Common myeloid progenitor, CD34-positive (primary cell): ENCODE measurements around the gene PRRC2C.

Experiments
- CTCF ChIA-PET: fragments of 350-600 bp; sonication (Branson Sonifier 250); formaldehyde crosslinking; loops from one replicate; lab custom pipeline; 2021; ENCODE audit warnings: antibody characterized with exemption; lab: Charles Lee
- POLR2A ChIA-PET: fragments of 350-600 bp; sonication (Branson Sonifier 250); formaldehyde crosslinking; loops from one replicate; lab custom pipeline; 2021; ENCODE audit warnings: antibody characterized with exemption; lab: Charles Lee
- DNase-seq, 3 donors: peaks; one replicate each; pipeline versions ENCODE4 v3.0.0 to v3.0.0-alpha.2; 2013
- H3K27ac ChIP-seq, 2 experiments: 1 replicate in 1 of 2; 2 replicates in 1 of 2; pipeline ENCODE4 v1.7.0; 2013; ENCODE audit warnings: inconsistent platforms in 2 of 2, low read length in 2 of 2, mild to moderate bottlenecking in 2 of 2, low read depth in 1 of 2, moderate library complexity in 1 of 2; ENCODE audit not compliant: severe bottlenecking in 2 of 2, insufficient read depth in 1 of 2, poor library complexity in 1 of 2
- H3K27me3 ChIP-seq, 5 experiments: replicated peaks in 2 of 5; 1 replicate in 3 of 5; 2 replicates in 2 of 5; pipeline versions ENCODE4 v1.6.1 to v1.7.0; 2013; ENCODE audit warnings: low read length in 4 of 5, mild to moderate bottlenecking in 2 of 5, moderate library complexity in 2 of 5, inconsistent platforms in 1 of 5; ENCODE audit not compliant: insufficient read depth in 5 of 5, control insufficient read depth in 4 of 5
- H3K36me3 ChIP-seq, 4 experiments: 1 replicate in 2 of 4; 2 replicates in 2 of 4; pipeline versions ENCODE4 v1.6.1 to v1.7.0; 2013; ENCODE audit warnings: low read length in 3 of 4, control low read depth in 1 of 4, mild to moderate bottlenecking in 1 of 4; ENCODE audit not compliant: control insufficient read depth in 4 of 4, insufficient read depth in 4 of 4
- H3K4me1 ChIP-seq, 4 experiments: 1 replicate in 3 of 4; 2 replicates in 1 of 4; pipeline versions ENCODE4 v1.6.1 to v1.7.1; 2013; ENCODE audit warnings: low read length in 3 of 4, mild to moderate bottlenecking in 3 of 4, control low read depth in 1 of 4, inconsistent platforms in 1 of 4, moderate library complexity in 1 of 4; ENCODE audit not compliant: control insufficient read depth in 4 of 4, insufficient read depth in 4 of 4; ENCODE audit errors: control extremely low read depth in 1 of 4
- H3K4me3 ChIP-seq, 7 experiments: 1 replicate in 4 of 7; 2 replicates in 3 of 7; pipeline versions ENCODE4 v1.5.1 to v1.7.0; 2013; ENCODE audit warnings: mild to moderate bottlenecking in 7 of 7, low read length in 6 of 7, moderate library complexity in 6 of 7, inconsistent platforms in 2 of 7, low read depth in 2 of 7, control low read depth in 1 of 7; ENCODE audit not compliant: insufficient read depth in 4 of 7, control insufficient read depth in 1 of 7; ENCODE audit errors: extremely low read depth in 1 of 7
- H3K9me3 ChIP-seq, 5 experiments: 1 replicate in 4 of 5; 2 replicates in 1 of 5; pipeline versions ENCODE4 v1.6.1 to v1.7.1; 2013; ENCODE audit warnings: low read length in 4 of 5, mild to moderate bottlenecking in 2 of 5, inconsistent platforms in 1 of 5, low read depth in 1 of 5, moderate library complexity in 1 of 5; ENCODE audit not compliant: control insufficient read depth in 4 of 5, insufficient read depth in 2 of 5; ENCODE audit errors: control extremely low read depth in 1 of 5
- WGBS: methylation state at CpG from one replicate; pipeline ENCODE4 v1.1.5; 2013; ENCODE audit not compliant: insufficient coverage; 5-methylcytosine and 5-hydroxymethylcytosine counted together

The PRRC2C gene

GRCh38 chr1:171480035-171480434, 5.3 kb upstream of the PRRC2C start:
- H3K4me3 ChIP-seq: no peak overlapping the region
- 17% methylated on average over 1 of the region's 2 CpGs for WGBS
- H3K27me3 ChIP-seq: no peaks in the 10 kb centered on the region
- H3K27ac ChIP-seq: no peak overlapping the region
- DNase-seq: no peak
- H3K36me3 ChIP-seq: no peaks in the 10 kb centered on the region
- H3K4me1 ChIP-seq: peaks cover 0 to 17% (median 6%) of the 10 kb centered on the region in 4 experiments
- ChIA-PET CTCF (no interaction called here), POLR2A (interaction anchor here (0.7 kb wide), 1 partner anchor 84 kb away, joined by 4 read pairs; no protein-coding TSS in a partner anchor)
- no peaks in the 10 kb centered on the region for H3K9me3 ChIP-seq

GRCh38 chr1:171484760-171485374, 463 bp upstream of the PRRC2C start:
- H3K9me3 ChIP-seq: no peaks in the 10 kb centered on the region
- WGBS: 0% methylated on average over 2 of the region's 6 CpGs
- peak overlapping the region in 6 of 7 experiments; percentile 68 to 95 (median 92) for H3K4me3 ChIP-seq
- H3K27me3 ChIP-seq: no peaks in the 10 kb centered on the region
- H3K4me1 ChIP-seq: peaks cover 16 to 38% (median 22%) of the 10 kb centered on the region in 4 experiments
- no peak for DNase-seq
- H3K36me3 ChIP-seq: no peaks in the 10 kb centered on the region
- ChIA-PET CTCF (interaction anchor here (0.7 to 3.1 kb wide), 21 partner anchors 9 to 107 kb away, joined by 3 to 21 read pairs (median 4); no protein-coding TSS in a partner anchor), POLR2A (interaction anchor here (1.0 to 1.9 kb wide), 4 partner anchors 9 to 67 kb away, joined by 3 to 5 read pairs (median 4); no protein-coding TSS in a partner anchor)
- H3K27ac ChIP-seq: peak overlapping the region; percentile 100

GRCh38 chr1:171486048-171486519, 754 bp downstream of the PRRC2C start:
- DNase-seq: peak; percentile 86 to 97 (median 96)
- CTCF ChIA-PET: interaction anchor here (1.0 to 3.1 kb wide), 15 partner anchors 8 to 91 kb away, joined by 3 to 21 read pairs (median 6); no protein-coding TSS in a partner anchor

GRCh38 chr1:171487038-171487437, 1.7 kb downstream of the PRRC2C start:
- Histone ChIP-seq H3K9me3 (no peaks in the 10 kb centered on the region), H3K36me3 (peaks cover 0 to 16% (median 4%) of the 10 kb centered on the region in 4 experiments), H3K4me3 (peak overlapping the region in 6 of 7 experiments; percentile 68 to 95 (median 92)), H3K4me1 (peaks cover 16 to 34% (median 20%) of the 10 kb centered on the region in 4 experiments), H3K27me3 (no peaks in the 10 kb centered on the region), H3K27ac (peak overlapping the region in 1 of 2 experiments; percentile 100)
- DNase-seq: no peak
- POLR2A ChIA-PET: no interaction called here
- CTCF ChIA-PET: interaction anchor here (1.9 to 3.1 kb wide), 2 partner anchors 13 to 44 kb away, joined by 7 to 21 read pairs; no protein-coding TSS in a partner anchor

More at GRCh38 chr1:171486048-171486519, 754 bp downstream of the PRRC2C start:
- H3K9me3 ChIP-seq: no peaks in the 10 kb centered on the region
- POLR2A ChIA-PET: interaction anchor here (1.0 to 1.9 kb wide), 4 partner anchors 8 to 66 kb away, joined by 3 to 5 read pairs (median 4); no protein-coding TSS in a partner anchor
- peaks cover 0 to 9% (median under 1%) of the 10 kb centered on the region in 4 experiments for H3K36me3 ChIP-seq
- H3K4me1 ChIP-seq: peaks cover 16 to 34% (median 20%) of the 10 kb centered on the region in 4 experiments
- 0% methylated on average over 13 of the region's 17 CpGs for WGBS
- peak overlapping the region; percentile 100 for H3K27ac ChIP-seq
- H3K27me3 ChIP-seq: no peaks in the 10 kb centered on the region
- peak overlapping the region; percentile 68 to 95 (median 91) for H3K4me3 ChIP-seq

GRCh38 chr1:171488190-171488929, 3.0 kb downstream of the PRRC2C start:
- Histone ChIP-seq H3K4me3 (peak overlapping the region in 1 of 7 experiments; percentile 11), H3K4me1 (peaks cover 16 to 35% (median 20%) of the 10 kb centered on the region in 4 experiments), H3K36me3 (peaks cover 0 to 21% (median 5%) of the 10 kb centered on the region in 4 experiments), H3K27ac (no peak overlapping the region), H3K27me3 (no peaks in the 10 kb centered on the region), H3K9me3 (no peaks in the 10 kb centered on the region)
- CTCF ChIA-PET: interaction anchor here (1.9 kb wide), 1 partner anchor 10 kb away, joined by 7 read pairs; no protein-coding TSS in a partner anchor
- WGBS: 97% methylated on average over 4 of the region's 6 CpGs
- POLR2A ChIA-PET: no interaction called here
- no peak for DNase-seq

- POLR2A ChIA-PET: interaction anchor here (2.0 kb wide), 1 partner anchor 9 kb away, joined by 4 read pairs; the partner anchor contains the start of gene PRRC2C
Measured at GRCh38 chr1:171494076-171494475, 8.7 kb downstream of the PRRC2C start.

More at GRCh38 chr1:171494076-171494475, 8.7 kb downstream of the PRRC2C start:
- Histone ChIP-seq H3K9me3 (no peaks in the 10 kb centered on the region), H3K36me3 (peaks cover 2 to 30% (median 9%) of the 10 kb centered on the region in 4 experiments), H3K27ac (peak overlapping the region in 1 of 2 experiments; percentile 34), H3K4me3 (no peak overlapping the region), H3K27me3 (no peaks in the 10 kb centered on the region), H3K4me1 (peaks cover 0 to 9% (median 6%) of the 10 kb centered on the region in 4 experiments)
- WGBS: no CpG with 5 or more reads among the region's 3 CpGs
- no peak for DNase-seq
- CTCF ChIA-PET: interaction anchor here (1.0 to 1.9 kb wide), 3 partner anchors 9 to 31 kb away, joined by 4 to 8 read pairs (median 5); partner anchors contain the start of gene PRRC2C
